NCI-H2029 treated with DMSO at 0.1 percent for 48 hours (cell line): ENCODE data around the gene ZMYND11.
"Not testable (repeated sequence)": the region's sequence is repeated elsewhere in the genome, so short reads cannot be mapped to it uniquely, and the experiment has no call there.

Experiments used
- DNase-seq: peaks from one replicate; lab custom pipeline; 2025; lab: John Stamatoyannopoulos, UW

Gene ZMYND11

GRCh38 chr10:282294-283139 is 147.3 kb downstream of the ZMYND11 start:
- no peak for DNase-seq

- DNase-seq, result no peak
Measured at GRCh38 chr10:283140-283479, 147.9 kb downstream of the ZMYND11 start.

GRCh38 chr10:283916-284356 is 148.7 kb downstream of the ZMYND11 start:
- DNase-seq, result no peak

- DNase-seq, result no peak
Measured at GRCh38 chr10:285216-285615, 150.0 kb downstream of the ZMYND11 start.

GRCh38 chr10:287026-287709 is 151.9 kb downstream of the ZMYND11 start:
- DNase-seq, result no peak

- no peak for DNase-seq
Measured at GRCh38 chr10:287814-288213, 152.6 kb downstream of the ZMYND11 start.

- no peak for DNase-seq
Measured at GRCh38 chr10:288316-289200, 153.3 kb downstream of the ZMYND11 start.

- DNase-seq, result no peak
Measured at GRCh38 chr10:289581-289980, 154.3 kb downstream of the ZMYND11 start.

GRCh38 chr10:290026-290725 is 154.9 kb downstream of the ZMYND11 start:
- DNase-seq, result no peak

- no peak for DNase-seq
Measured at GRCh38 chr10:293636-294035, 158.4 kb downstream of the ZMYND11 start.

GRCh38 chr10:297567-297966 is 162.3 kb downstream of the ZMYND11 start:
- no peak for DNase-seq

- DNase-seq, result no peak
Measured at GRCh38 chr10:298033-298432, 162.8 kb downstream of the ZMYND11 start.

- DNase-seq, result no peak
Measured at GRCh38 chr10:299512-299911, 164.3 kb downstream of the ZMYND11 start.

- DNase-seq, result no peak
Measured at GRCh38 chr10:299969-300368, 164.7 kb downstream of the ZMYND11 start.

- not testable (repeated sequence) for DNase-seq
Measured at GRCh38 chr10:300580-300979, 165.3 kb downstream of the ZMYND11 start.

GRCh38 chr10:301536-301935 is 166.3 kb downstream of the ZMYND11 start:
- no peak for DNase-seq
